Esophagus squamous epithelium (tissue), 5 donors: ENCODE data around the gene PHRF1. TPM values are rescaled to one million over a fixed set of nuclear protein-coding genes. Genes with fewer than 3 reads are reported as not detected.
A peak's percentile ranks its signal among the peaks of the same experiment; 100 is the strongest.

Experiments used
- DNase-seq: peaks from one replicate; lab custom pipeline; 2025; lab: John Stamatoyannopoulos, UW
- H3K27ac ChIP-seq, 4 donors: fragments of 200-600 bp; sonication (generic); one replicate each; pipeline ENCODE4 v1.5.1; 2016 to 2019; ENCODE audit warnings: mild to moderate bottlenecking in 1 of 4
- H3K27me3 ChIP-seq, 4 donors: fragments of 200-600 bp; sonication (generic); 1 replicate in 3 of 4; 2 replicates in 1 of 4; pipeline versions ENCODE4 v1.5.1 to v1.6.0; 2017 to 2021; ENCODE audit warnings: antibody characterized with exemption in 1 of 4
- H3K36me3 ChIP-seq, 3 donors: fragments of 200-600 bp; sonication (generic); one replicate each; pipeline ENCODE4 v1.5.1; 2016 to 2019
- H3K4me1 ChIP-seq, 3 donors: fragments of 200-600 bp; sonication (generic); one replicate each; pipeline ENCODE4 v1.5.1; 2017 to 2019
- H3K4me3 ChIP-seq, 4 donors: fragments of 200-600 bp; sonication (generic); 1 replicate in 3 of 4; 2 replicates in 1 of 4; pipeline ENCODE4 v1.5.1; 2016 to 2019; ENCODE audit warnings: mild to moderate bottlenecking in 2 of 4, moderate library complexity in 1 of 4
- H3K9me3 ChIP-seq, 3 donors: fragments of 200-600 bp; sonication (generic); one replicate each; pipeline ENCODE4 v1.5.1; 2016 to 2019
- POLR2A ChIP-seq, 4 donors: fragments of 450-650 bp; IDR thresholded peaks; one replicate each; pipeline ENCODE4 v1.6.1; 2017; ENCODE audit warnings: antibody characterized with exemption in 4 of 4, mild to moderate bottlenecking in 4 of 4, moderate library complexity in 3 of 4
- WGBS, 2 donors: methylation state at CpG; one replicate each; pipeline ENCODE4 v1.1.5; 2018; 5-methylcytosine and 5-hydroxymethylcytosine counted together
- intact Hi-C: fragments of 100-400 bp; cut with DNase I; formaldehyde crosslinking; loops from one replicate; pipeline ENCODE4 v1.15.0; 2022
- total RNA-seq, 4 donors: library from RNA; depleted of rRNA; stranded (reverse); fragments of >200 nt; gene quantifications; one replicate each; pipeline ENCODE4 v1.1.0, GENCODE V29; 2016
- TF ChIP-seq, protein P1 (sequence below), 6 experiments: fragments of 450-650 bp in 4 of 6; fragments of 200-600 bp in 2 of 6; sonication (generic) in 2 of 6; IDR thresholded peaks; one replicate each; pipeline ENCODE4 v1.5.1; 2016 to 2019; ENCODE audit warnings: antibody characterized with exemption in 6 of 6, mild to moderate bottlenecking in 4 of 6, moderate library complexity in 4 of 6
- donor health status: DM: yes; HTN: yes; CAD: no.

Gene PHRF1
- total RNA-seq, 4 donors from 2014 or later: 11.7 to 30.6 (median 24.2) TPM

DNA sequence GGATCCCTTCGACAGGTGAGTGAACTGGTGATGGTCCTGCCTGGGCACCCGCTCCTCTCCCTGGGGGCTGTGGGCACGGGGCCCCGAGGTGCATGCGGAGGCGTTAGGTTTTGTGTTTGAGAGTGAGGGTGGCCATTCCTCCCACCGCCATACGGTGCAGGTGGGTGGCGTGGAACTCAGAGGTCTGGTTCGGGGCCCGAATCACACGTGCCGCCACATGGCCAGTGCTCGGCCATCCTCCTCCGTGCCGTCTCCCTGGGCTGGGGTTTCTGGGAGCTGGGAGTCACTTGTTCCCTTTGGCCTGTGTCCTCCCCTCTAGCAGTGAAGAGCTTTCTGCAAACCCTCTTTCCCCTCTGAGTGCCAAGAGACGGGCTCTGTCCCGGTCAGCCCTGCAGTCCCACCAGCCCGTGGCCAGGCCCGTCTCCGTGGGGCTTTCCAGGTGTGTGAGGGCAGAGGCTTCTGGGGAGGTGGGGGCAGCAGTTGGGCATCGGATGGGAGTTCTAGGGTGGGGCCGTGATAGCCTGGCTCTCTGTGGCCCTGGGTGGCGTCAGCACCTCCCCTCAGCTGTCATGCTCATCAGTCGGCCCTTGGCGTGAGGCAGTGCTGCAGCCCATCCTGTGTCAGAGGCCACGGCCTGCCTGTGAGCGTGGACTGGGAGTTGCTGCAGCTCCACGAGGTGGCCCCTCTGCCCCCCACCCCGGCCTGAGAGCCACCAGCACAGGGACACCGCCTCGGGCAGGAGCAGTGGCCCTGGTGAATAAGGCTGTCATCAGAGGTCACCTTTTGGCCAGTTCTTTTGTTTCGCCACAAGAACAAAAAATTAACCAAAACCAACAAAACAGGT lies 29.2 kb downstream of the PHRF1 start:
- H3K27me3 ChIP-seq: no peaks in the 10 kb centered on the region
- no peak for DNase-seq
- peaks cover 71 to 100% (median 74%) of the 10 kb centered on the region in 3 donors for H3K36me3 ChIP-seq
- intact Hi-C loops: no loop called here
- peaks cover 4 to 17% (median 6%) of the 10 kb centered on the region in 3 donors for H3K4me1 ChIP-seq
- H3K9me3 ChIP-seq: no peaks in the 10 kb centered on the region
- peak overlapping the region; percentile 45 to 72 (median 64) for H3K27ac ChIP-seq
- TF ChIP-seq POLR2A (IDR thresholded peaks at IDR 0.05): no peak
- TF ChIP-seq, protein P1, sequence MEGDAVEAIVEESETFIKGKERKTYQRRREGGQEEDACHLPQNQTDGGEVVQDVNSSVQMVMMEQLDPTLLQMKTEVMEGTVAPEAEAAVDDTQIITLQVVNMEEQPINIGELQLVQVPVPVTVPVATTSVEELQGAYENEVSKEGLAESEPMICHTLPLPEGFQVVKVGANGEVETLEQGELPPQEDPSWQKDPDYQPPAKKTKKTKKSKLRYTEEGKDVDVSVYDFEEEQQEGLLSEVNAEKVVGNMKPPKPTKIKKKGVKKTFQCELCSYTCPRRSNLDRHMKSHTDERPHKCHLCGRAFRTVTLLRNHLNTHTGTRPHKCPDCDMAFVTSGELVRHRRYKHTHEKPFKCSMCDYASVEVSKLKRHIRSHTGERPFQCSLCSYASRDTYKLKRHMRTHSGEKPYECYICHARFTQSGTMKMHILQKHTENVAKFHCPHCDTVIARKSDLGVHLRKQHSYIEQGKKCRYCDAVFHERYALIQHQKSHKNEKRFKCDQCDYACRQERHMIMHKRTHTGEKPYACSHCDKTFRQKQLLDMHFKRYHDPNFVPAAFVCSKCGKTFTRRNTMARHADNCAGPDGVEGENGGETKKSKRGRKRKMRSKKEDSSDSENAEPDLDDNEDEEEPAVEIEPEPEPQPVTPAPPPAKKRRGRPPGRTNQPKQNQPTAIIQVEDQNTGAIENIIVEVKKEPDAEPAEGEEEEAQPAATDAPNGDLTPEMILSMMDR (IDR thresholded peaks at IDR 0.05): no peak
- H3K4me3 ChIP-seq: no peak overlapping the region
- 85 to 95% methylated on average over 4 to 10 of the region's 33 CpGs for WGBS, 2 donors

DNA sequence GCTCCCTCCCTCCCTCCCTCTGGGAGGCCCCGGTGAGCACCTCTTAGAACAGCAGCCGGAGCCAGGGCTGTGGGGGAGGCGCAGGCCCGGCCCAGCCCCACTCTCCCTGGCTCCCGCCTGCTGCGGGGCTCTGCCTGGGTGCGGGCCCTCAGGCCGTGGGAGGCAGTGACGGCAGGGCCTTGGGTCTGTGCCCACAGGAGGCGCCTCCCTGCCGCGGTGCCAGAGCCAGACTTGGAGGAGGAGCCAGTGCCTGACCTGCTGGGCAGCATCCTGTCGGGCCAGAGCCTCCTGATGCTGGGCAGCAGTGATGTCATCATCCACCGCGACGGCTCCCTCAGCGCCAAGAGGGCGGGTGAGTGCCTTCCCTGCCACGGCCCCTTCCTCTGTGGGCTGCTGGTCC lies 30.0 kb downstream of the PHRF1 start:
- peaks cover 4 to 22% (median 6%) of the 10 kb centered on the region in 3 donors for H3K4me1 ChIP-seq
- H3K36me3 ChIP-seq: peaks cover 74 to 100% (median 75%) of the 10 kb centered on the region in 3 donors
- peak overlapping the region; percentile 45 to 72 (median 64) for H3K27ac ChIP-seq
- intact Hi-C loops: no loop called here
- DNase-seq: no peak
- no peaks in the 10 kb centered on the region for H3K27me3 ChIP-seq
- 36% methylated on average over 7 of the region's 19 CpGs; no CpG with 5 or more reads in 1 of the 2 donors for WGBS, 2 donors
- H3K4me3 ChIP-seq: no peak overlapping the region
- no peaks in the 10 kb centered on the region for H3K9me3 ChIP-seq
- TF ChIP-seq, protein P1 (IDR thresholded peaks at IDR 0.05): no peak

DNA sequence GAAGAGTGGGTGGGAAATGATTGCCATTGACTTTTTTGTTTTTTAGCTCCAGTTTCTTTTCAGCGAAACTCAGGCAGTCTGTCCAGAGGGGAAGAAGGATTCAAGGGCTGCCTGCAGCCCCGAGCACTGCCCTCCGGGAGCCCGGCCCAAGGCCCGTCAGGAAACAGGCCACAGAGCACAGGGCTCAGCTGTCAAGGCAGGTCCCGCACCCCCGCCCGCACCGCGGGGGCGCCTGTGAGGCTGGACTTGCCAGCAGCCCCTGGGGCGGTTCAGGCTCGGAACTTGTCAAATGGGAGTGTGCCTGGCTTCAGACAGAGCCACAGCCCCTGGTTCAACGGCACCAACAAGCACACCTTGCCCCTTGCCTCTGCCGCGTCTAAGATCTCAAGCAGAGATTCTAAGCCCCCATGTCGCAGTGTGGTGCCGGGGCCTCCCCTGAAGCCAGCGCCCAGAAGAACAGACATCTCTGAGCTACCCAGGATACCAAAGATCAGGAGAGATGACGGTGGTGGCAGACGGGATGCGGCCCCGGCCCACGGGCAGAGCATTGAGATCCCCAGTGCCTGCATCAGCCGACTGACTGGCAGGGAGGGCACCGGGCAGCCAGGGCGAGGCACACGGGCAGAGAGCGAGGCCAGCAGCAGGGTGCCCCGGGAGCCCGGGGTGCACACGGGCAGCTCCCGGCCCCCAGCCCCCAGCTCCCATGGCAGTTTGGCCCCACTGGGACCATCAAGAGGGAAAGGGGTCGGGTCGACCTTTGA lies 30.9 kb downstream of the PHRF1 start:
- no peak overlapping the region for H3K4me3 ChIP-seq
- no peaks in the 10 kb centered on the region for H3K9me3 ChIP-seq
- H3K36me3 ChIP-seq: peaks cover 72 to 100% (median 74%) of the 10 kb centered on the region in 3 donors
- no peak for TF ChIP-seq POLR2A (IDR thresholded peaks at IDR 0.05)
- TF ChIP-seq, protein P1 (IDR thresholded peaks at IDR 0.05): no peak
- intact Hi-C loops: no loop called here
- H3K27me3 ChIP-seq: no peaks in the 10 kb centered on the region
- H3K27ac ChIP-seq: peak overlapping the region in 3 of 4 donors; percentile 45 to 72 (median 70)
- 86 to 91% methylated on average over 5 to 9 of the region's 35 CpGs for WGBS, 2 donors
- H3K4me1 ChIP-seq: peaks cover 6 to 31% (median 8%) of the 10 kb centered on the region in 3 donors
- DNase-seq: no peak

DNA sequence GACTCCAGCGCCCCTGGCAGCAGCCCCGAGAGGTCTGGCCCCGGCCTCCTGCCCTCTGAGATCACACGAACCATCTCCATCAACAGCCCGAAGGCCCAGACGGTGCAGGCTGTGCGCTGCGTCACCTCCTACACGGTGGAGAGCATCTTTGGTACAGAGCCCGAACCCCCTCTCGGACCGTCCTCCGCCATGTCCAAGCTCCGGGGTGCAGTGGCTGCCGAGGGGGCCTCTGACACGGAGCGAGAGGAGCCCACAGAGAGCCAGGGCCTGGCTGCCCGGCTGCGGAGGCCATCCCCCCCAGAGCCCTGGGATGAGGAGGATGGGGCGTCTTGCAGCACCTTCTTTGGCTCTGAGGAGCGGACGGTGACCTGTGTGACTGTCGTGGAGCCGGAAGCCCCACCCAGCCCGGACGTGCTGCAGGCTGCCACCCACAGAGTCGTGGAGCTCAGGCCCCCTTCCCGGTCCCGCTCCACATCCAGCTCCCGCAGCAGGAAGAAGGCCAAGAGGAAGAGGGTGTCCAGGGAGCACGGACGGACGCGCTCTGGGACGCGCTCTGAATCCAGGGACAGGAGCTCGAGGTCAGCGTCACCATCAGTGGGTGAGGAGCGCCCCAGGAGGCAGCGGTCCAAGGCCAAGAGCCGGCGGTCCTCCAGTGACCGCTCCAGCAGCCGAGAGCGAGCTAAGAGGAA lies 31.8 kb downstream of the PHRF1 start:
- Histone ChIP-seq H3K27ac (no peak overlapping the region), H3K36me3 (peaks cover 72 to 100% (median 81%) of the 10 kb centered on the region in 3 donors), H3K4me1 (peaks cover 14 to 40% (median 15%) of the 10 kb centered on the region in 3 donors), H3K9me3 (no peaks in the 10 kb centered on the region), H3K4me3 (no peak overlapping the region), H3K27me3 (no peaks in the 10 kb centered on the region)
- WGBS, 2 donors: 90 to 95% methylated on average over 2 to 3 of the region's 45 CpGs
- DNase-seq: no peak
- intact Hi-C loops: no loop called here
- TF ChIP-seq POLR2A (IDR thresholded peaks at IDR 0.05): no peak
- TF ChIP-seq, protein P1 (IDR thresholded peaks at IDR 0.05): no peak
